IPS DF 4.7 (cell line): ENCODE measurements around the gene FYB2.

Experiments
- DNase-seq: peaks from one replicate; pipeline ENCODE4 v3.0.0-alpha.2; 2013; ENCODE audit warnings: low spot score; ENCODE audit errors: extremely low read depth

FYB2 gene

GRCh38 chr1:56819387-56819899 is at the start of gene FYB2:
Gene FYB2, minus strand, starts transcription at chr1:56819404. Its CDS starts 114 bp downstream, at chr1:56819290.
- no peak for DNase-seq

GRCh38 chr1:56868761-56869160 is 49.6 kb upstream of the FYB2 start:
- DNase-seq, result no peak

- no peak for DNase-seq
These were observed 48.3 kb upstream of the FYB2 start for GRCh38 chr1:56867491-56867890.

- DNase-seq, result no peak
These were observed 47.5 kb upstream of the FYB2 start for GRCh38 chr1:56866656-56867055.

- no peak for DNase-seq
These were observed 45.2 kb upstream of the FYB2 start for GRCh38 chr1:56864430-56864829.

GRCh38 chr1:56863265-56863992 is 44.2 kb upstream of the FYB2 start:
- DNase-seq, result no peak

- no peak for DNase-seq
These were observed 40.1 kb upstream of the FYB2 start for GRCh38 chr1:56859287-56859686.

- DNase-seq, result no peak
These were observed 37.0 kb upstream of the FYB2 start for GRCh38 chr1:56856186-56856585.

GRCh38 chr1:56855190-56855589 is 36.0 kb upstream of the FYB2 start:
- DNase-seq, result no peak

GRCh38 chr1:56854521-56855099 is 35.4 kb upstream of the FYB2 start, which contains the start of gene C8A:
Gene C8A, plus strand, starts transcription at chr1:56854797. Its CDS starts 105 bp downstream, at chr1:56854902.
- no peak for DNase-seq

GRCh38 chr1:56852476-56852875 is 33.3 kb upstream of the FYB2 start:
- DNase-seq, result no peak

- DNase-seq, result no peak
These were observed 31.7 kb upstream of the FYB2 start for GRCh38 chr1:56850922-56851321.

GRCh38 chr1:56850411-56850810 is 31.2 kb upstream of the FYB2 start:
- DNase-seq, result no peak

GRCh38 chr1:56849750-56850149 is 30.5 kb upstream of the FYB2 start:
- DNase-seq, result no peak

GRCh38 chr1:56845343-56845742 is 26.1 kb upstream of the FYB2 start:
- DNase-seq, result no peak

- no peak for DNase-seq
These were observed 25.4 kb upstream of the FYB2 start for GRCh38 chr1:56844545-56845136.

- no peak for DNase-seq
These were observed 24.3 kb upstream of the FYB2 start for GRCh38 chr1:56843544-56843943.

GRCh38 chr1:56838759-56839158 is 19.6 kb upstream of the FYB2 start:
- no peak for DNase-seq

- no peak for DNase-seq
These were observed 18.2 kb upstream of the FYB2 start for GRCh38 chr1:56837244-56837939.

- DNase-seq, result no peak
These were observed 17.2 kb upstream of the FYB2 start for GRCh38 chr1:56836359-56836758.

- DNase-seq, result no peak
These were observed 16.5 kb upstream of the FYB2 start for GRCh38 chr1:56835657-56836056.
